Esophagus muscularis mucosa (tissue), 4 donors: ENCODE data around the gene CXXC4. TPM values are rescaled to one million over a fixed set of nuclear protein-coding genes. Genes with fewer than 3 reads are reported as not detected.

Experiments used
- DNase-seq: peaks from one replicate; pipeline ENCODE4 v3.0.0-alpha.2; 2017; ENCODE audit errors: extremely low spot score
- H3K27ac ChIP-seq, 4 donors: fragments of 200-600 bp; sonication (generic); replicated peaks in 1 of 4; 1 replicate in 3 of 4; 2 replicates in 1 of 4; pipeline ENCODE4 v1.5.1; 2016 to 2019; ENCODE audit warnings: mild to moderate bottlenecking in 1 of 4
- H3K27me3 ChIP-seq, 4 donors: fragments of 200-600 bp; sonication (generic); one replicate each; pipeline versions ENCODE4 v1.5.1 to v1.6.0; 2016 to 2019
- H3K36me3 ChIP-seq, 4 donors: fragments of 200-600 bp; sonication (generic); one replicate each; pipeline ENCODE4 v1.5.1; 2016 to 2019
- H3K4me1 ChIP-seq, 4 donors: fragments of 200-600 bp; sonication (generic); one replicate each; pipeline ENCODE4 v1.5.1; 2016 to 2019
- H3K4me3 ChIP-seq, 4 donors: fragments of 200-600 bp; sonication (generic); 1 replicate in 2 of 4; 2 replicates in 2 of 4; pipeline ENCODE4 v1.5.1; 2016 to 2019; ENCODE audit warnings: mild to moderate bottlenecking in 4 of 4, moderate library complexity in 1 of 4
- H3K9me3 ChIP-seq, 4 donors: fragments of 200-600 bp; sonication (generic); 1 replicate in 3 of 4; 2 replicates in 1 of 4; pipeline ENCODE4 v1.5.1; 2016 to 2019
- EP300 ChIP-seq: sonication (generic); formaldehyde crosslinking; IDR thresholded peaks from one replicate; pipeline ENCODE4 v1.6.1; 2017; ENCODE audit warnings: antibody characterized with exemption
- POLR2A ChIP-seq: fragments of 450-650 bp; IDR thresholded peaks from one replicate; pipeline ENCODE4 v1.6.1; 2017; ENCODE audit warnings: antibody characterized with exemption, moderate library complexity, mild to moderate bottlenecking, low read depth
- POLR2AphosphoS5 ChIP-seq, 2 donors: sonication (generic); formaldehyde crosslinking; IDR thresholded peaks; one replicate each; pipeline ENCODE4 v1.6.1; 2017; ENCODE audit warnings: antibody characterized with exemption in 2 of 2
- WGBS: methylation state at CpG from one replicate; pipeline ENCODE4 v1.1.5; 2018; 5-methylcytosine and 5-hydroxymethylcytosine counted together
- intact Hi-C: fragments of 100-400 bp; cut with DNase I; formaldehyde crosslinking; loops from one replicate; pipeline ENCODE4 v1.15.1; 2023
- total RNA-seq, 4 donors: library from RNA; depleted of rRNA; stranded (reverse); fragments of >200 nt; gene quantifications; one replicate each; pipeline versions ENCODE4 v1.1.0 to v1.2.1, GENCODE V29; 2016
- TF ChIP-seq, protein P1 (sequence below), 3 experiments: fragments of 200-600 bp in 2 of 3; fragments of 450-650 bp in 1 of 3; sonication (generic) in 2 of 3; IDR thresholded peaks; one replicate each; pipeline ENCODE4 v1.5.1; 2017 to 2019; ENCODE audit warnings: antibody characterized with exemption in 3 of 3, mild to moderate bottlenecking in 2 of 3, moderate library complexity in 1 of 3

CXXC4 gene
- total RNA-seq, 4 donors from 2014 or later = 1.7 to 3.3 (median 2.9) TPM

DNA sequence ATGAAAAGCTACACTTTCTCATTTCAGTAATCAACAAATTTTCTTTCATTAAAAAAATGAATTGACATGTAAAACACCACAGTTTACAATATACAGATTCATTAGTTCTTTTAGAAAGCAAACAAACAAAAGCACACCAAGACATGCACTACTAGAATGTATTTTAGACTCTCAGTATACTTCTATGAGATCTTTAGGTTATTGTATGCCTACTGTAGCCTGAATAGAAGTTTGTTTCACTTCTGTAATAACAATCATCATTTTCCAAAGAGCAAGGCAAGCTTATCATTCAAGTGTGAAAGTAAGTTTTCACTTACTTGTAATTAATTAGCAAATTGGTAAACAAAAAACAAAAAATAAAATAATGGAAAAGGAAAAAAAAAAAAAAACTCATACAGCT is 24.9 kb downstream of the CXXC4 start:
- Histone ChIP-seq H3K27ac (no peak overlapping the region), H3K4me1 (no peaks in the 10 kb centered on the region), H3K4me3 (no peak overlapping the region), H3K9me3 (no peaks in the 10 kb centered on the region), H3K36me3 (no peaks in the 10 kb centered on the region), H3K27me3 (no peaks in the 10 kb centered on the region)
- intact Hi-C loops = no loop called here
- no peak for DNase-seq
- no peak for TF ChIP-seq POLR2A
- no peak for TF ChIP-seq EP300
- TF ChIP-seq POLR2AphosphoS5 (IDR thresholded peaks at IDR 0.05) = no peak
- TF ChIP-seq, protein P1, sequence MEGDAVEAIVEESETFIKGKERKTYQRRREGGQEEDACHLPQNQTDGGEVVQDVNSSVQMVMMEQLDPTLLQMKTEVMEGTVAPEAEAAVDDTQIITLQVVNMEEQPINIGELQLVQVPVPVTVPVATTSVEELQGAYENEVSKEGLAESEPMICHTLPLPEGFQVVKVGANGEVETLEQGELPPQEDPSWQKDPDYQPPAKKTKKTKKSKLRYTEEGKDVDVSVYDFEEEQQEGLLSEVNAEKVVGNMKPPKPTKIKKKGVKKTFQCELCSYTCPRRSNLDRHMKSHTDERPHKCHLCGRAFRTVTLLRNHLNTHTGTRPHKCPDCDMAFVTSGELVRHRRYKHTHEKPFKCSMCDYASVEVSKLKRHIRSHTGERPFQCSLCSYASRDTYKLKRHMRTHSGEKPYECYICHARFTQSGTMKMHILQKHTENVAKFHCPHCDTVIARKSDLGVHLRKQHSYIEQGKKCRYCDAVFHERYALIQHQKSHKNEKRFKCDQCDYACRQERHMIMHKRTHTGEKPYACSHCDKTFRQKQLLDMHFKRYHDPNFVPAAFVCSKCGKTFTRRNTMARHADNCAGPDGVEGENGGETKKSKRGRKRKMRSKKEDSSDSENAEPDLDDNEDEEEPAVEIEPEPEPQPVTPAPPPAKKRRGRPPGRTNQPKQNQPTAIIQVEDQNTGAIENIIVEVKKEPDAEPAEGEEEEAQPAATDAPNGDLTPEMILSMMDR (IDR thresholded peaks at IDR 0.05) = no peak

DNA sequence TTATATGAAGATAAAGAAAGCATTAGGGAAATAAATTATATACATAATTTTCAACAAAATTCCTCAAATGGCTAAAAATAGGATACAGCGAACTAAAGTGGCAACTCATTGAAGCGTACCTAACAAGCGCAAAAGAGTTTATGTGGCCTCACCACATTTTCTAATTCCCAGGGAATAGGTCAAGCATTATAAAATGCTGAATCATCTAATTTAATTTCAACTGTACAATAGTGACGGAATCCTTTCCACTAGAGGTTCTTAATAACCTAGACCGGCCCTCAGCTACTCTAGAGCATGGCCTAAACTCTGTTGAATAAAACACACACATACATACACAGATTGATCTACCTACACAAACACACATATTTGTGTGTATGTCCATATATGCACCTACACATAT is 29.1 kb downstream of the CXXC4 start:
- no peaks in the 10 kb centered on the region for H3K27me3 ChIP-seq
- H3K4me1 ChIP-seq = no peaks in the 10 kb centered on the region
- no peaks in the 10 kb centered on the region for H3K9me3 ChIP-seq
- no peak for DNase-seq
- intact Hi-C loops = no loop called here
- H3K36me3 ChIP-seq = no peaks in the 10 kb centered on the region
- no peak overlapping the region for H3K4me3 ChIP-seq
- H3K27ac ChIP-seq = no peak overlapping the region
- 92% methylated on average over 5 of the region's 5 CpGs for WGBS
- TF ChIP-seq POLR2AphosphoS5 (IDR thresholded peaks at IDR 0.05) (no peak), EP300 (no peak), POLR2A (no peak)
- TF ChIP-seq, protein P1 (IDR thresholded peaks at IDR 0.05) = no peak

DNA sequence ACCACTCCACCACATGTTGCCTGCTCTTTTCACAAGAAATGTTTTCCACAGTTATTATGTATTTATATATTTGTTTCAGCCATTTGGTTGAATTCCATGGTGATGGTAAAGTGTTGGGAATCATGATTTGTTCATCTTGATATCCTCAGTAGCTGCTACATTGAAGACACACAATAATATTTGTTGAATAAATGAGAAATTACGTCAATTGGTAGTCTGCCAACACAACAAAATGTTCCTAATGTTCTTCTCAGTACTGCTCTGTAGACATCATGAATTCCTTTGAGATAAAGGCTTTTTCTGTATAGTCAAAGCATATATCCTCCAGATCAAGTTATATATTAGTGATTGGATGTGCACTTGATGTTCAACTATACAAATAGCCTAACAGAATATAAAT is 29.5 kb downstream of the CXXC4 start:
- no peaks in the 10 kb centered on the region for H3K9me3 ChIP-seq
- TF ChIP-seq, protein P1 (IDR thresholded peaks at IDR 0.05) = no peak
- TF ChIP-seq EP300 (no peak), POLR2AphosphoS5 (IDR thresholded peaks at IDR 0.05) (no peak), POLR2A (no peak)
- DNase-seq = no peak
- no peaks in the 10 kb centered on the region for H3K27me3 ChIP-seq
- intact Hi-C loops = no loop called here
- H3K4me1 ChIP-seq = no peaks in the 10 kb centered on the region
- 61% methylated on average over 1 of the region's 1 CpG for WGBS
- H3K36me3 ChIP-seq = no peaks in the 10 kb centered on the region
- H3K4me3 ChIP-seq = no peak overlapping the region
- H3K27ac ChIP-seq = no peak overlapping the region

DNA sequence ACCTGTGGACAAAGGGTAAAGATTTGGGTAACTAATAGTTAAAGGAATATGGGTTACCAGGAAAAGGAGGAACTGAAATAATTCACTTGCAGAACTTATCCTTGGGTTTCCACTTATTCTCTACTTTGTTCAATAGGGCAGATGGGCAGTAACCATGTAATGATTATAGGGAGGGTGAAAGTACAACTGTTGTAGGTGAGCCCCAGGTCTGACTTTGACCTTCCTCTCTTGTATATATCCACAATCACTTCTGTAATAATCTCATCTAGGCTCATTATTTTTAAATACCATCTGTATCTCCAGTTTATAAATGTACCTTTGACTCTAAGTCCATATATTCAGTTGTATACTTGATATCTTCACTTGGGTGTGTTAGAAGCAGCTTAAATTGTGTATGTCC is 32.1 kb downstream of the CXXC4 start:
- Histone ChIP-seq H3K36me3 (no peaks in the 10 kb centered on the region), H3K9me3 (no peaks in the 10 kb centered on the region), H3K27ac (no peak overlapping the region), H3K4me3 (no peak overlapping the region), H3K4me1 (no peaks in the 10 kb centered on the region), H3K27me3 (no peaks in the 10 kb centered on the region)
- TF ChIP-seq, protein P1 (IDR thresholded peaks at IDR 0.05) = no peak
- TF ChIP-seq EP300 = no peak
- no peak for TF ChIP-seq POLR2A
- TF ChIP-seq POLR2AphosphoS5 (IDR thresholded peaks at IDR 0.05) = no peak
- DNase-seq = no peak
- intact Hi-C loops = no loop called here

DNA sequence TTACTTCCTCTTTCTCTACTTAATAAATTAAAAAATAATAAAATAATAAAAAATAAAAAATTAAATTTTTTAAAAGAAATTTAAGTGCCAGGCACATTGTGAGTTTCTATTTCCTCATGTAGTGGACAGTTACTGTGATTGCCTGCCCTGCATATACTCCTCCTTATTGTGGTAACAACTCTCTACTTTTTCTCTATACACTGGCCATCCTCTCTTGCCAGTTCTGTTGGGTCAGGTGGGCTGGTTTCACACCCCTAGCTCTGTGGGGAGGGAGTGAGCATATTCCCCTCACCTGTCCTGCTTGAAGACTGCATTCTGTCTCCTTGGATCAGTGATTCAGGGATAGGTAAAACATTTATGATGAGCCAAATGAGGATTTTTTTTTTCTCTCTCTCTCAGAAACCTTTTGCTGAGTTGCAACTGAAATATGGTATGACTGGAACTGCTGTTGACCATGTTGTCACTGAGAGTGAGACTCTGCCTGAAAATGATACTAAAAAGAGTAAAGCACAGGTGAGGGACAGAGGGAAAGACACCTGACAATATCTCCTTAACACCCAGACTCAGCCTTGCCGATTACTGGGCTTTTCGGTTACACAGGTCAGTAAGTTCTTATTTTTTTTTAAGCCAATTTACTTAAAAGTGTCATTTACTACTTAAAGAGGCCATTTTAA is 37.2 kb downstream of the CXXC4 start:
- Histone ChIP-seq H3K27me3 (no peaks in the 10 kb centered on the region), H3K27ac (no peak overlapping the region), H3K9me3 (no peaks in the 10 kb centered on the region), H3K4me1 (no peaks in the 10 kb centered on the region), H3K4me3 (no peak overlapping the region), H3K36me3 (no peaks in the 10 kb centered on the region)
- WGBS = 50% methylated on average over 2 of the region's 2 CpGs
- no peak for TF ChIP-seq POLR2A
- TF ChIP-seq, protein P1 (IDR thresholded peaks at IDR 0.05) = no peak
- TF ChIP-seq POLR2AphosphoS5 (IDR thresholded peaks at IDR 0.05) = no peak
- no peak for TF ChIP-seq EP300
- no peak for DNase-seq
- intact Hi-C loops = no loop called here
